HG03378 (cell line): ENCODE data around the gene PCBP4.

ENCODE experiments used
- ATAC-seq: cut with Tn5 transposase; IDR thresholded peaks from one replicate; pipeline ENCODE4 v1.9.1; 2021; ENCODE audit warnings: mild to moderate bottlenecking, moderate library complexity; ENCODE audit not compliant: unreplicated experiment

Gene PCBP4

DNA sequence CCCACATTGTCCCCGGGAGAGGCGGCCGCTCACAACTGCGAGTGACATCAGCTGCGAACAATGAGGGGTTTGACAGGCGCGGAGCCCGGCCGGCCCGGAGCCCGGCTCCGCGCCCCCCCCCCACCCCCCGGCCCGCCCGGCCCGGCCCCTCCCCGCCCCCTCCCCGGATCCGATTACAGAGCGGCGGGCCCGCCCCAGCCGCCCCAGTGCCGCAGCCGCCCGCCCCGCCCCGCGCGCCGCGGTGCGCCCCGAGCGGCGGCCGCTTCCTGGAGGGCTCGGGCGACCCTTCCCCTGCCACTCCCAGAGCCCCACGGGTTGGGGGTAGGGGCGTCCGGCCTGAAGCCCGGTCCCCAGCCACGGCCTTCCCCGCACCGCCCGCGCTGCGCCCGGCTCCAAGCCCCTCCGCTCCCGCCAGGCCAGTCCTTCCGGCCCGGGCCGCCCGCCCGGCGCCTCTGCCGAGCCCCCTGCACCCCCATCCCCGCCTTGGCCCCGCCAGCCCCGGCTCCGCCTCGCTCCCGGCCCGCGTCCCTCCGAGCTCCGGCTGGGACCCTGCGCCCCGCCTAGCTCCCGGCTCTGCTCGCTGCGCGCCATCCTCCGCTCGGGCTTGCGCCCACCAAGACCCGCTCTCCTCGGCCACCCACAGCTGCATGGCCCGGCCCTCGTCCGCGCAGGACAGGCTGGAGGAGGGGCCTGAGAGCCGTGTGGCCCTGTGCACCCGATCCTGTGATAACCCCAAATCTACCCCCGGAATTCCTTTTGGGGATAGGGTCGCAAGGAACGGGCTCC, at the start of gene PCBP4:
PCBP4 (minus strand) TSS at position 71 of the 786 bp plus-strand sequence. CDS start 6,214 bp downstream, outside the sequence.
- no peak for ATAC-seq

DNA sequence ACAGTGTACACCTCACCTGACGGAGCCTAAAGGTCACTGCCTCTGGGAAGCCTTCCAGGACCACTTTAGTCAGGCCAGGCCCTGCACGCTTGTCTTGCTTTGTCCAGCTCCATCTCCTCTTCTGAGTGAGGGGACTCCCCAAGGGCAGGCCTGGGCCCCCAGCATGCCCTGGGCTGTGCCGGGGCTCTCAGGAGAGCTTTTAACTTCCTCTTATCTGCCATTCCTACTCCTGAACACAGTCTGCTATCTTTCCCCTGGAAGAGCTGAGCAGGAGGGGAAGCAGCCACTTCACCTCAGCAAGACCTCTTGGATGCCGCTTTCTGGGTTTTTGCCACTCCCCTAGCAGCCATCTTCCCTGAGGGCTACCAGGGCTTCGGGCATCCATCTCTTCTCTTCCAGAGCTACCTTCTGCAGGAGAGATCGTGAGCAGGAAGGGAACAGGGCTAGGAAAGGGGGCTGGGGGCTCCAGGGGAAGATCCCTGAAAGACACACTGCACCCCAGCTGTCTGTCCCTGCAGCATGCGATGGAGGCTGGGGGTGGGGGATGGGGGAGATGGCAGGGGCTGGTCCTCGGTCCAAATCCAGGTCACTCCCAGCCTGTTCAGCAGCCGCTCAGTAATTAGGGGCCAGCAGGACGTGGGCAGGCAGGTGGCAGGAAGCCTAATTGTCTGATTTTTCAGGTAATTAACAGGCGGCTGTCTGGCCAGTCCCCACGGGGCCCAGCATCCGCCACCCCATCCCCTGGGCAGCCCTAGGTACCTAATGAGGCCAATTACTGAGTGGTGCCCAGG, 48.4 kb upstream of the PCBP4 start:
- ATAC-seq: no peak

DNA sequence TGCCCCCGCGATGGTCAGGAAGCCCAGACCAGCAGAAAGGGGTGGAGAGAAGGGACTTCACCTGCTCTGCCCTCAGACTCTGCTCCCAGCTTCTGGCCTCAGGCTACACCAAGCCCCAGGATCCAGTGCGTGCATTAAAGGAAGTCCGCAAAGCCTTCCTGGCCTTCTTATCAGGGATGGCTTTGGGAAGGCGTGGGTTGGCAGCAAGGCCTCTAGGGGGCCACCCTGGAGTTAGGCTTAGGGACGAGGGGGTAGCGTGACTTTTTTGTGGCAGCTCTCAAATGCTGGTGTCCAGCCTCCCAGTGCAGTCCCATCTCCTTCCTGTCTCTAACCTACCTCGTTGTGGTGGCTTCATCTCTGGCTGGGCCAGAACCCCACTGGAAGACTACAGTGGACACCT, 47.4 kb upstream of the PCBP4 start:
- no peak for ATAC-seq

DNA sequence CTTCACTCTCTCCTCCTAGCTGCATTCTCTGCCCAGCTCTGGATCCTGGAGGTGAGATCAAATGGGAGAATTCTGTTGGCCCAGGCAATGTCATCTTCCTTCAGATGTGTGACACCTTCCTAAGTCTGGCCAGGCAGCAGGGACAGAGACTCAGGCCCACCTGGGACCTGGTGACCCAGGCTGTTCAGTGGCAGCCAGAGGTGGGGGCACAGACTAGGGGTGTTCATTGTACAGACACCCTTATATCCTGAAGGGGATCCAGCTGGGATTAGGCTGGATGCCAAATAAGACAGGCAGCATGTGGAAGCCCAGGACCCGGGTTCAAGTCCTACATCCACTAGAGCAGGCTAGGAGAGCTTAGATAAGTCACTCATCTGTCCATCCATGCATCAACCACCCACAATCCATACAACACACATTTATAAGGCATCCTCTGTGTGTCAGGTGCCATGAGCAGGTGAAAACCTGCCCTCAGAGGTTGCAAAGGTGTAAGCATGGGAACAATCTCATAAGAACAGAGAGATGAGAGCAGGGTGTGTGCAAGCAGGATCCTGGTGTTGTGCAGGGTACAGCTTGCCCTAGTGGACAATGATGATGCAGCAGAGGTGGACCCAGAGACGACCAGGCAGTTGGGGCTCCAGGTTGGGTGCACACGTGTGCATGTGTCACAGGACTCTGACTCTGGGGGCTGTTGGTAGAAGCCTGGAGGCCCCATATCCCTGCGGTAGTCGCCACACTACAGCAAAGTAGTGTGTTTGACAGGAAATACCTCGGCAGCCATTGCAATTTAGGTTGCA, 46.7 kb upstream of the PCBP4 start:
- no peak for ATAC-seq

GRCh38 chr3:52012699-52013098, 45.4 kb upstream of the PCBP4 start:
- ATAC-seq: no peak

GRCh38 chr3:52010431-52010830, 43.2 kb upstream of the PCBP4 start:
- no peak for ATAC-seq

DNA sequence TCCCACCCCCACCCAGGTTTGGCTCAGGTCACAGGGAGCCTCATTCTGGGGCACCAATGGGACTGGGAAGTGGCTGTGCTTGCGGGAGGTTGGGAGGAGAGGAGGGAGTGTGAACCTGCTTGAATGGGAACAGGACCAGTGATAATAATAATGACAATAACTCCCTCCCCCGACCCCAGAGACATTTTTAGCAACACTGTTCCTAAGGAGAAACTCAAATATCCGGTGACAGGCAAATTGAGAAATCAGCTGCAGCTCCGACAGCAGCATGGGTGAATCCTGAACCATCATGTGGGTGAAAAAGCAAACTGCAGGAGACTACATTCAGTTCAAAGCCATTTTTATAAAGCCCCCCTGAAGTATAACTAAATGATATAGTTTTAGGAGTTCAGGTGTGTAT, 40.0 kb upstream of the PCBP4 start:
- ATAC-seq: no peak

- no peak for ATAC-seq
Observed at GRCh38 chr3:52006820-52007133, 39.5 kb upstream of the PCBP4 start.

GRCh38 chr3:52006017-52006819, 39.0 kb upstream of the PCBP4 start:
- ATAC-seq: no peak

DNA sequence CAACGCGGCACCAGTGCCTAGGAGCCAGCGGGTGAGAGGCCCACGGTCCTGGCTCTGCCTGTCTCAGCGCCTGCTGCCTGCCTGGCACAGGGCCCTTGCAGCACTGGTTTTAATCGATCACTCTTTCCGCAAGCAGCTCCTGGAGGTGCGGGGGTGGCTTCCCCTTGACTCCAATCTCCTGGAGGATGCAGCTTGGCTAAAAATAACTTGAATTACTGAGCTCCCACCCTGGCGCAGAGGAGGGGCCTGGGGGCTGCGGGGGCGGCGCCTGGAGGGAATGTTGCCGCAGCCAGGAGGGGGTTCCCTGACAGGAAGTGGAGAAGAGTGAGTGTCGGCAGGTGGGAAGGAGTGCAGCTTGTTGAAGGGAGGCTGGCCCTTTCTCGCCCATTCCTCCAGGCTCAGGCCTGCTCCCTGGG, 38.3 kb upstream of the PCBP4 start:
- ATAC-seq: no peak

- ATAC-seq: no peak
Observed at GRCh38 chr3:52004906-52005395, 37.7 kb upstream of the PCBP4 start.

GRCh38 chr3:52004163-52004787, 37.0 kb upstream of the PCBP4 start:
- no peak for ATAC-seq

GRCh38 chr3:52002748-52003147, 35.5 kb upstream of the PCBP4 start:
- no peak for ATAC-seq

DNA sequence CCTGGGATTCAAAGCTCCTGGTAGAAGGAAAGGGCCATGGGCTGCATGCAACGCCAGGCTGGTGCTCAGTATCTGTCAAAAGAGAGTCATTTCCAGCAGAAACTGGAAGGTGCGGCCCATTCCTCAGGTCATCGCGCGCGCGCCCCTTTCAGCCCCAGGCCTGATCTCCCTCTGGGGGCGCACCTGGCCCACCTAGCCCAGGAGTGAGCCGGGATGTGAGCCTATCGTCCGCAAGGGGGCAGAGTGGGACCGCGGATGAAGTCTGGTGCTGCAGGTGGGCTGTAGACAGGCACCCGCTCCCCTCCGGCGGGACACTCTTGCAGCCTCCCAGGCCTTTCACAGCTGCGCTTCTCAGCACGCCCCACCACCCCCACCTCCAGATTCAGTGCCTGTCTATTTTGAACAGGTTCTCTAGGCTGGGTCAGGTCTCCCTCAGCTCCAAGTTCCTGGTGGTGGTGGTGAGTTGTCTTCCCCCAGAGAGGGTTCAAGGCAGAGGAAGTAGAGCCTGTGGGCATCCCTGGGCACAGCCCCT, 34.3 kb upstream of the PCBP4 start:
- ATAC-seq: no peak

DNA sequence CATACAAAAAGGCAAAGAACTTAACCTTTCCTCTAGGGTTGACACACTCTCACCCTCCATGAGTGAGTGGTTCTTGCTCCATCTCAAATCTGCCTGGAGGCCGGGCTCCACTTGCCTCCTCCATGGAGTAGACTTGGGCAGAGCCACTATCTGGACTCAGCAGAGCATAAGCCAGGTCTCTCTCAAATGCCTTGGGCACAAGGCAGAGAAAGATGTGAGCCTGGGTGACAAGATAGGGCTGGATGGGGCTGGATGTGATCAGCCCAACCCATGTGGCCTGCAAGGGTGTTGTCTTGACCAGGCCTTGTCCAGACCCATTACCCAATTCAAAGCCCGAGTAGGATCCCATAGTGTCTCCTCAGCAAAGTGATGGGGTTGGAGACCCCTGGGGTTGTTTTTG, 32.6 kb upstream of the PCBP4 start:
- ATAC-seq: no peak

- no peak for ATAC-seq
Observed at GRCh38 chr3:51998774-51999173, 31.5 kb upstream of the PCBP4 start.

- no peak for ATAC-seq
Observed at GRCh38 chr3:51997935-51998596, 30.8 kb upstream of the PCBP4 start.

DNA sequence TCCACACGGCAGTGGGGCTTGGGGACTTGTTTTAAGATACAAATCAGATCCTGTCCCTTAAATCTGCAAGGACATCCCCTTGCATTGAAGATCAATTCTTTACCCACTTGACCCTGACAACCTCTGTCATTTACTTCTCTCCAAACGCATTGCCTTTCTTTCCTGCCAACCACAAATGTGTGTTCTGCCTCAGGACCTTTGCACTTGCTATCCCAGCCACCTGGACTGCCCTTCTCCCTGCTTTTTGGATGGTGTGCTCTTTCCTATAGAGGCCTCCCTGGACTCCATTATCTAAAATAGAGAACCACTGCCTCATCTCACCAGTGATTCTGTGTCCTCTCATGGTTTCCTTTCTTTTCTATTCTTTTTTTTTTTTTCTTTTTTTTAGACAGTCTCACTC, 29.9 kb upstream of the PCBP4 start:
- no peak for ATAC-seq
